H1 (cell line): ENCODE results near the gene PEAK1. TPM values are rescaled to one million over a fixed set of nuclear protein-coding genes. Genes with fewer than 3 reads are reported as not detected.

Experiments used
- CTCF ChIA-PET: fragments of 300-600 bp; sonication (Branson Sonifier 250); formaldehyde crosslinking; loops from one replicate; lab custom pipeline; 2021; ENCODE audit not compliant: partially characterized antibody; lab: Charles Lee
- POLR2A ChIA-PET: fragments of 300-600 bp; sonication (Branson Sonifier 250); formaldehyde crosslinking; loops from one replicate; lab custom pipeline; 2021; ENCODE audit warnings: inconsistent platforms; ENCODE audit not compliant: partially characterized antibody; lab: Charles Lee
- DNase-seq, 2 experiments: peaks; one replicate each; pipeline versions ENCODE4 v3.0.0 to v3.0.0-alpha.2; 2010 to 2022; ENCODE audit warnings: low spot score in 2 of 2, low read depth in 1 of 2, mixed read lengths in 1 of 2
- FAIRE-seq: peaks from 2 replicates; lab custom pipeline; 2011; peaks lifted over from hg19 to GRCh38; lab: Jason Lieb, UNC
- H2AFZ ChIP-seq: 2 replicates; pipeline ENCODE4 v1.8.1; 2012; ENCODE audit warnings: low read length, inconsistent platforms
- H2AK5ac ChIP-seq: 2 replicates; pipeline ENCODE4 v1.6.1; 2013; ENCODE audit warnings: low read depth, low read length
- H2BK120ac ChIP-seq: replicated peaks from 2 replicates; pipeline ENCODE3; 2013; ENCODE audit warnings: low read depth, low read length, inconsistent platforms
- H2BK12ac ChIP-seq: 2 replicates; pipeline ENCODE4 v1.6.1; 2013; ENCODE audit warnings: low read depth, low read length
- H2BK15ac ChIP-seq: 2 replicates; pipeline ENCODE4 v1.6.1; 2013; ENCODE audit warnings: low read length
- H2BK20ac ChIP-seq: 2 replicates; pipeline ENCODE4 v1.6.1; 2013; ENCODE audit warnings: low read length
- H2BK5ac ChIP-seq: 2 replicates; pipeline ENCODE4 v1.6.1; 2013; ENCODE audit warnings: low read depth, low read length
- H3K14ac ChIP-seq: 2 replicates; pipeline ENCODE4 v1.6.1; 2013; ENCODE audit warnings: inconsistent platforms; ENCODE audit not compliant: insufficient read length
- H3K18ac ChIP-seq: 2 replicates; pipeline ENCODE4 v1.6.1; 2013; ENCODE audit warnings: low read length; ENCODE audit errors: extremely low read depth
- H3K23ac ChIP-seq: 2 replicates; pipeline ENCODE4 v1.6.1; 2013; ENCODE audit warnings: inconsistent platforms; ENCODE audit not compliant: insufficient read length
- H3K23me2 ChIP-seq: 2 replicates; pipeline ENCODE4 v1.6.1; 2013; ENCODE audit warnings: low read depth, low read length
- H3K27ac ChIP-seq: 2 replicates; pipeline ENCODE4 v1.6.1; 2011; ENCODE audit warnings: low read depth, low read length, inconsistent platforms
- H3K27me3 ChIP-seq, 4 experiments: replicated peaks in 1 of 4; 1 replicate in 1 of 4; 2 replicates in 3 of 4; pipeline versions ENCODE4 v1.6.1 to v1.8.1; 2011 to 2013; ENCODE audit warnings: low read length in 3 of 4, mild to moderate bottlenecking in 3 of 4, inconsistent platforms in 2 of 4, mixed read lengths in 2 of 4, moderate library complexity in 1 of 4; ENCODE audit not compliant: control insufficient read depth in 3 of 4, insufficient read depth in 3 of 4; ENCODE audit errors: extremely low read depth in 1 of 4
- H3K36me3 ChIP-seq, 4 experiments: 2 replicates each; pipeline versions ENCODE4 v1.6.1 to v1.8.1; 2011 to 2013; ENCODE audit warnings: mild to moderate bottlenecking in 4 of 4, low read length in 3 of 4, moderate library complexity in 2 of 4, control low read depth in 1 of 4, inconsistent platforms in 1 of 4; ENCODE audit not compliant: insufficient read depth in 4 of 4, control insufficient read depth in 2 of 4
- H3K4ac ChIP-seq: replicated peaks from 2 replicates; pipeline ENCODE3; 2013; ENCODE audit warnings: low read length, low read depth, mixed read lengths, inconsistent platforms; ENCODE audit not compliant: insufficient read length
- H3K4me1 ChIP-seq, 4 experiments: replicated peaks in 1 of 4; 1 replicate in 1 of 4; 2 replicates in 3 of 4; pipeline versions ENCODE4 v1.6.1 to v1.8.1; 2011 to 2013; ENCODE audit warnings: low read length in 3 of 4, inconsistent platforms in 2 of 4, mixed read lengths in 1 of 4; ENCODE audit not compliant: insufficient read depth in 4 of 4, control insufficient read depth in 3 of 4
- H3K4me2 ChIP-seq, 2 experiments: 2 replicates each; pipeline versions ENCODE4 v1.6.1 to v1.8.1; 2011 to 2013; ENCODE audit warnings: low read depth in 2 of 2, low read length in 2 of 2, control low read depth in 1 of 2, inconsistent platforms in 1 of 2, mild to moderate bottlenecking in 1 of 2; ENCODE audit not compliant: insufficient read depth in 1 of 2
- H3K4me3 ChIP-seq, 4 experiments: fragments of 200-600, 300-600 bp in 1 of 4; sonication (generic), shearing (Covaris generic), sonication (Bioruptor Twin) in 1 of 4; 2 replicates each; pipeline versions ENCODE4 v1.5.1 to v1.8.1; 2011 to 2016; ENCODE audit warnings: low read length in 4 of 4, low read depth in 3 of 4, control low read depth in 2 of 4, inconsistent platforms in 2 of 4, mild to moderate bottlenecking in 2 of 4, mixed read lengths in 1 of 4, moderate library complexity in 1 of 4; ENCODE audit not compliant: insufficient read depth in 2 of 4; ENCODE audit errors: extremely low read depth in 1 of 4
- H3K56ac ChIP-seq: replicated peaks from 2 replicates; pipeline ENCODE3; 2013; ENCODE audit warnings: low read depth, mild to moderate bottlenecking, mixed read lengths, low read length, inconsistent platforms; ENCODE audit not compliant: insufficient read length
- H3K79me1 ChIP-seq: 2 replicates; pipeline ENCODE4 v1.6.1; 2013; ENCODE audit warnings: low read depth, low read length, control low read depth
- H3K79me2 ChIP-seq, 2 experiments: 2 replicates each; pipeline versions ENCODE4 v1.6.1 to v1.8.1; 2012 to 2013; ENCODE audit warnings: low read length in 2 of 2, mild to moderate bottlenecking in 2 of 2, inconsistent platforms in 1 of 2; ENCODE audit not compliant: insufficient read depth in 2 of 2, control insufficient read depth in 1 of 2
- H3K9ac ChIP-seq, 4 experiments: replicated peaks in 1 of 4; 1 replicate in 1 of 4; 2 replicates in 3 of 4; pipeline versions ENCODE4 v1.6.1 to v1.8.1; 2011 to 2013; ENCODE audit warnings: low read depth in 3 of 4, low read length in 3 of 4, control low read depth in 2 of 4, mild to moderate bottlenecking in 2 of 4, moderate library complexity in 2 of 4, inconsistent platforms in 1 of 4; ENCODE audit errors: extremely low read depth in 1 of 4
- H3K9me3 ChIP-seq, 2 experiments: 2 replicates each; pipeline versions ENCODE4 v1.6.1 to v1.8.1; 2012 to 2013; ENCODE audit warnings: mild to moderate bottlenecking in 2 of 2, moderate library complexity in 2 of 2, control low read depth in 1 of 2, inconsistent platforms in 1 of 2, low read depth in 1 of 2, low read length in 1 of 2, mixed read lengths in 1 of 2; ENCODE audit not compliant: insufficient read depth in 2 of 2
- H4K20me1 ChIP-seq, 2 experiments: replicated peaks in 1 of 2; 2 replicates each; pipeline versions ENCODE3 to v1.8.1; 2011 to 2013; ENCODE audit warnings: inconsistent platforms in 2 of 2, low read length in 2 of 2, mild to moderate bottlenecking in 1 of 2; ENCODE audit not compliant: insufficient read depth in 2 of 2, control insufficient read depth in 1 of 2
- H4K5ac ChIP-seq: 2 replicates; pipeline ENCODE4 v1.6.1; 2013; ENCODE audit warnings: low read length, low read depth, mixed read lengths, inconsistent platforms; ENCODE audit not compliant: insufficient read length
- H4K8ac ChIP-seq: 2 replicates; pipeline ENCODE4 v1.8.0; 2013; ENCODE audit warnings: mild to moderate bottlenecking, moderate library complexity, low read length, inconsistent platforms; ENCODE audit not compliant: insufficient read depth; ENCODE audit errors: extremely low read depth
- H4K91ac ChIP-seq: replicated peaks from 2 replicates; pipeline ENCODE3; 2013; ENCODE audit warnings: low read length, mixed read lengths, inconsistent platforms; ENCODE audit not compliant: insufficient read length
- MAFK ChIP-seq: IDR thresholded peaks from 2 replicates; pipeline ENCODE4 v1.6.1; 2012; ENCODE audit warnings: low read depth, mild to moderate bottlenecking, improper control_type of control experiment, low read length
- NRF1 ChIP-seq: IDR thresholded peaks from 2 replicates; pipeline ENCODE4 v1.6.1; 2011; ENCODE audit warnings: mild to moderate bottlenecking, low read depth, low read length, improper control_type of control experiment
- TAF7 ChIP-seq: optimal IDR thresholded peaks from 2 replicates; pipeline ENCODE3; 2011; ENCODE audit warnings: low read depth, mild to moderate bottlenecking, inconsistent platforms, low read length, moderate library complexity, borderline replicate concordance
- WGBS, 2 experiments: shearing (Covaris generic) in 1 of 2; methylation state at CpG; one replicate each; pipeline versions ENCODE4 v1.1.6 to v1.1.7; 2013 to 2015; ENCODE audit warnings: low lambda C conversion rate in 2 of 2, mixed read lengths in 2 of 2, inconsistent platforms in 1 of 2, low coverage in 1 of 2, missing lambda C conversion rate in 1 of 2; ENCODE audit not compliant: insufficient replicate concordance in 2 of 2, insufficient coverage in 1 of 2, insufficient read length in 1 of 2; ENCODE audit errors: extremely low coverage in 1 of 2, missing lambda C conversion rate in 1 of 2; 5-methylcytosine and 5-hydroxymethylcytosine counted together
- polyA plus RNA-seq, 7 experiments: library from polyadenylated mRNA; depleted of rRNA in 3 of 7; stranded (reverse) in 5 of 7; unstranded in 2 of 7; fragments of >200 nt in 5 of 7; fragments of 200-250 nt in 2 of 7; gene quantifications; 1 replicate in 5 of 7; 2 replicates in 1 of 7; 4 replicates in 1 of 7; pipeline versions ENCODE4 v1.2.1 to v1.2.3, GENCODE V29; 2011 to 2013; ENCODE audit warnings: missing spikeins in 2 of 7, mixed read lengths in 2 of 7
- total RNA-seq: library from RNA; stranded (reverse); fragmentation: NEBNext Ultra II Directional; extraction: Animal tissue kit (Norgen Biotek cat#: 25700); gene quantifications from 2 replicates; pipeline ENCODE4 v1.2.1, GENCODE V29; 2021

Gene PEAK1
- total and polyA plus RNA-seq, 2 of the 8 experiments (the other 6 are each of a cell fraction or from before 2014, with no cell fraction given), result 8.8 to 44.8 TPM

DNA sequence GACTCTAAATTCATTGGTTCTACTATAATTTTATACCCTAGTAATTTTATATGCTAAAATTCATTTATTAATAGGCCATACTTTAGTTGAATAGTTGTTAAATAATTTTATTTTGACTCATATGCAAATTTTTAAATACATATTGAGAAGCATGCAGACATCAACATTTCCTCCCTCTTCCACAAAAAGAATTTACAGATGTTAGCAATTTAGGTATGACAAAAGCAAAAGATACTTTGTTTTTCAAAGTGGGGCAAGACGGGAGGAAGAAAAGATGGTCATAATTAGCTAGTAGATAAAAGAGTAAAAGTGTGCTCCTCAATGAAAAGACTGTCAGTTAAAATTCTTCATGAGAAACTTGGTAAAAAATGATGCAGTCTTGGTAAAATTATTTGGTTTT lies 200.1 kb downstream of the PEAK1 start:
- no peak overlapping the region for H3K4me3 ChIP-seq
- no peaks in the 10 kb centered on the region for H3K79me2 ChIP-seq
- H3K9me3 ChIP-seq, result no peaks in the 10 kb centered on the region
- H3K4ac ChIP-seq, result no peak overlapping the region
- H4K8ac ChIP-seq, result no peak overlapping the region
- no peak overlapping the region for H3K18ac ChIP-seq
- no peak overlapping the region for H3K27ac ChIP-seq
- H3K36me3 ChIP-seq, result no peaks in the 10 kb centered on the region
- H2BK12ac ChIP-seq, result no peak overlapping the region
- no peaks in the 10 kb centered on the region for H4K20me1 ChIP-seq
- FAIRE-seq (no peak), DNase-seq (no peak)
- no peak overlapping the region for H3K4me2 ChIP-seq
- H2BK15ac ChIP-seq, result no peak overlapping the region
- 67% methylated on average over 1 of the region's 1 CpG; no CpG with 5 or more reads in 1 of the 2 experiments for WGBS, 2 experiments
- no peak overlapping the region for H2BK20ac ChIP-seq
- no peak overlapping the region for H2BK5ac ChIP-seq
- H3K23ac ChIP-seq, result no peak overlapping the region
- H3K23me2 ChIP-seq, result no peaks in the 10 kb centered on the region
- no peak overlapping the region for H3K14ac ChIP-seq
- H2BK120ac ChIP-seq, result no peak overlapping the region
- H3K56ac ChIP-seq, result no peak overlapping the region
- H3K27me3 ChIP-seq, result no peaks in the 10 kb centered on the region
- H3K4me1 ChIP-seq, result no peaks in the 10 kb centered on the region
- no peak overlapping the region for H4K5ac ChIP-seq
- ChIA-PET CTCF (no interaction called here), POLR2A (no interaction called here)
- no peak overlapping the region for H2AK5ac ChIP-seq
- H3K79me1 ChIP-seq, result no peaks in the 10 kb centered on the region
- no peak overlapping the region for H3K9ac ChIP-seq
- H4K91ac ChIP-seq, result no peak overlapping the region
- H2AFZ ChIP-seq, result no peak overlapping the region
- TF ChIP-seq NRF1 (no peak), MAFK (no peak), TAF7 (no peak)
